ENCODE data around the gene ZFAND3. TPM values are rescaled to one million over a fixed set of nuclear protein-coding genes. Genes with fewer than 3 reads are reported as not detected.

ZFAND3 gene
- total RNA-seq, 1 donor from 2014 or later, result 131 TPM

- Histone ChIP-seq H4K20me1 (ENCODE audit: insufficient read depth, low read length) (no peaks in the 10 kb centered on the region), H2AFZ (ENCODE audit: low read depth, low read length) (no peak overlapping the region), H3K9ac (ENCODE audit: low read length) (no peak overlapping the region), H3K79me2 (ENCODE audit: insufficient read depth, low read length) (no peaks in the 10 kb centered on the region), H3K4me1 (ENCODE audit: insufficient read depth, low read length) (peaks cover 28% of the 10 kb centered on the region), H3K27ac (ENCODE audit: low read depth, low read length) (no peak overlapping the region), H3K27me3 (ENCODE audit: insufficient read depth, low read length) (no peaks in the 10 kb centered on the region), H3K4me3 (ENCODE audit: insufficient read depth, low read depth, low read length) (no peak overlapping the region), H3K36me3 (ENCODE audit: insufficient read depth, low read length) (no peaks in the 10 kb centered on the region), H3K9me3 (ENCODE audit: insufficient read depth, low read depth, low read length) (no peaks in the 10 kb centered on the region), H3K4me2 (ENCODE audit: low read length) (no peak overlapping the region)
- DNase-seq (ENCODE audit: low read depth) (no peak), FAIRE-seq (no peak)
- peaks cover 2% of the 10 kb centered on the region for H3K36me3 Mint-ChIP-seq (ENCODE audit: low read depth, unreplicated experiment)
- peaks cover 18% of the 10 kb centered on the region for H3K4me1 Mint-ChIP-seq (ENCODE audit: low read depth, unreplicated experiment)
- TF ChIP-seq, protein P1, sequence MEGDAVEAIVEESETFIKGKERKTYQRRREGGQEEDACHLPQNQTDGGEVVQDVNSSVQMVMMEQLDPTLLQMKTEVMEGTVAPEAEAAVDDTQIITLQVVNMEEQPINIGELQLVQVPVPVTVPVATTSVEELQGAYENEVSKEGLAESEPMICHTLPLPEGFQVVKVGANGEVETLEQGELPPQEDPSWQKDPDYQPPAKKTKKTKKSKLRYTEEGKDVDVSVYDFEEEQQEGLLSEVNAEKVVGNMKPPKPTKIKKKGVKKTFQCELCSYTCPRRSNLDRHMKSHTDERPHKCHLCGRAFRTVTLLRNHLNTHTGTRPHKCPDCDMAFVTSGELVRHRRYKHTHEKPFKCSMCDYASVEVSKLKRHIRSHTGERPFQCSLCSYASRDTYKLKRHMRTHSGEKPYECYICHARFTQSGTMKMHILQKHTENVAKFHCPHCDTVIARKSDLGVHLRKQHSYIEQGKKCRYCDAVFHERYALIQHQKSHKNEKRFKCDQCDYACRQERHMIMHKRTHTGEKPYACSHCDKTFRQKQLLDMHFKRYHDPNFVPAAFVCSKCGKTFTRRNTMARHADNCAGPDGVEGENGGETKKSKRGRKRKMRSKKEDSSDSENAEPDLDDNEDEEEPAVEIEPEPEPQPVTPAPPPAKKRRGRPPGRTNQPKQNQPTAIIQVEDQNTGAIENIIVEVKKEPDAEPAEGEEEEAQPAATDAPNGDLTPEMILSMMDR (IDR thresholded peaks at IDR 0.05; ENCODE audit: insufficient read depth, low read depth, low read length), result no peak
- TF ChIP-seq EZH2 (IDR thresholded peaks at IDR 0.05; ENCODE audit: insufficient read depth, low read length), result no peak
- peaks cover 23% of the 10 kb centered on the region for H3K27me3 Mint-ChIP-seq (ENCODE audit: low read depth, unreplicated experiment)
- no peak overlapping the region for H3K4me3 Mint-ChIP-seq (ENCODE audit: unreplicated experiment)
- H3K27ac Mint-ChIP-seq (ENCODE audit: unreplicated experiment), result no peak overlapping the region
- H3K9me3 Mint-ChIP-seq (ENCODE audit: unreplicated experiment), result no peaks in the 10 kb centered on the region
Measured at GRCh38 chr6:37787216-37787615, 32.3 kb upstream of the ZFAND3 start.

DNA sequence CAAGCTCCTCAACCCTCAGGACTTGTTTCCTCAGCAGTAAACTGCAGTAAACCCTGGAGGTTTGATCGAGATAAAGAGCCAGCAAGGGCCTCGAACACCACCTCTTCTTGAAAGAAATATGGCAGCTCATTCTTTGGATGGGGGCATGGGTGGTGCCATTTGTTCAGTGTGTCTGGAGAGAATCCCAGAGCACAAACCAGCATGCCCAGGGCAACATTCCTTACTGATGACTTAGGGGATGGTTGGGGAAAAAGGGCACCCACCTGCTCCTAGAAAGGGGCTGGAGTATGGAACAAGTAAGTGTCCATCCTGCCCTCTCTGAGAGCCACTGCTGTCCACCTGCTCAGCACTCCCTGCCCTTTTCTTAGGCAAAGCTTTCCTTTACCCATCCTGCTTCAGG, 31.3 kb upstream of the ZFAND3 start:
- no peaks in the 10 kb centered on the region for H3K9me3 ChIP-seq (ENCODE audit: insufficient read depth, low read depth, low read length)
- H3K27me3 ChIP-seq (ENCODE audit: insufficient read depth, low read length), result no peaks in the 10 kb centered on the region
- TF ChIP-seq EZH2 (IDR thresholded peaks at IDR 0.05; ENCODE audit: insufficient read depth, low read length), result no peak
- TF ChIP-seq, protein P1 (IDR thresholded peaks at IDR 0.05; ENCODE audit: insufficient read depth, low read depth, low read length), result no peak
- FAIRE-seq (no peak), DNase-seq (ENCODE audit: low read depth) (no peak)
- Mint-ChIP-seq H3K4me3 (ENCODE audit: unreplicated experiment) (no peak overlapping the region), H3K36me3 (ENCODE audit: low read depth, unreplicated experiment) (peaks cover 2% of the 10 kb centered on the region), H3K4me1 (ENCODE audit: low read depth, unreplicated experiment) (peaks cover 18% of the 10 kb centered on the region), H3K9me3 (ENCODE audit: unreplicated experiment) (no peaks in the 10 kb centered on the region), H3K27me3 (ENCODE audit: low read depth, unreplicated experiment) (peaks cover 23% of the 10 kb centered on the region), H3K27ac (ENCODE audit: unreplicated experiment) (no peak overlapping the region)
- no peak overlapping the region for H2AFZ ChIP-seq (ENCODE audit: low read depth, low read length)
- H3K4me1 ChIP-seq (ENCODE audit: insufficient read depth, low read length), result peaks cover 25% of the 10 kb centered on the region
- no peak overlapping the region for H3K4me2 ChIP-seq (ENCODE audit: low read length)
- H3K79me2 ChIP-seq (ENCODE audit: insufficient read depth, low read length), result no peaks in the 10 kb centered on the region
- H3K27ac ChIP-seq (ENCODE audit: low read depth, low read length), result no peak overlapping the region
- H3K4me3 ChIP-seq (ENCODE audit: insufficient read depth, low read depth, low read length), result no peak overlapping the region
- no peak overlapping the region for H3K9ac ChIP-seq (ENCODE audit: low read length)
- no peaks in the 10 kb centered on the region for H4K20me1 ChIP-seq (ENCODE audit: insufficient read depth, low read length)
- no peaks in the 10 kb centered on the region for H3K36me3 ChIP-seq (ENCODE audit: insufficient read depth, low read length)

- Mint-ChIP-seq H3K36me3 (ENCODE audit: low read depth, unreplicated experiment) (no peaks in the 10 kb centered on the region), H3K4me3 (ENCODE audit: unreplicated experiment) (no peak overlapping the region), H3K27me3 (ENCODE audit: low read depth, unreplicated experiment) (peaks cover 2% of the 10 kb centered on the region), H3K9me3 (ENCODE audit: unreplicated experiment) (no peaks in the 10 kb centered on the region), H3K27ac (ENCODE audit: unreplicated experiment) (peak overlapping the region; percentile 19), H3K4me1 (ENCODE audit: low read depth, unreplicated experiment) (peaks cover 18% of the 10 kb centered on the region)
- H3K79me2 ChIP-seq (ENCODE audit: insufficient read depth, low read length), result no peaks in the 10 kb centered on the region
- H3K4me2 ChIP-seq (ENCODE audit: low read length), result peak overlapping the region; percentile 66
- no peak overlapping the region for H3K4me3 ChIP-seq (ENCODE audit: insufficient read depth, low read depth, low read length)
- H3K27me3 ChIP-seq (ENCODE audit: insufficient read depth, low read length), result no peaks in the 10 kb centered on the region
- H2AFZ ChIP-seq (ENCODE audit: low read depth, low read length), result no peak overlapping the region
- TF ChIP-seq, protein P1 (IDR thresholded peaks at IDR 0.05; ENCODE audit: insufficient read depth, low read depth, low read length), result peak; percentile 80
- TF ChIP-seq EZH2 (IDR thresholded peaks at IDR 0.05; ENCODE audit: insufficient read depth, low read length), result no peak
- peaks cover 15% of the 10 kb centered on the region for H3K4me1 ChIP-seq (ENCODE audit: insufficient read depth, low read length)
- H3K36me3 ChIP-seq (ENCODE audit: insufficient read depth, low read length), result no peaks in the 10 kb centered on the region
- H3K9me3 ChIP-seq (ENCODE audit: insufficient read depth, low read depth, low read length), result no peaks in the 10 kb centered on the region
- no peak overlapping the region for H3K27ac ChIP-seq (ENCODE audit: low read depth, low read length)
- H4K20me1 ChIP-seq (ENCODE audit: insufficient read depth, low read length), result no peaks in the 10 kb centered on the region
- FAIRE-seq (peak; percentile 56), DNase-seq (ENCODE audit: low read depth) (peak; percentile 93)
- H3K9ac ChIP-seq (ENCODE audit: low read length), result no peak overlapping the region
Measured at GRCh38 chr6:37791156-37791919, 28.2 kb upstream of the ZFAND3 start.

Measured in astrocyte (in vitro differentiated cells and primary cell).